GM06990 (cell line): Measurements from ENCODE around the gene CUX1.

ENCODE experiments used
- DNase-seq: peaks from one replicate; pipeline ENCODE4 v3.0.0-alpha.2; 2011; ENCODE audit not compliant: insufficient read length; ENCODE audit errors: extremely low read depth
- H3K27me3 ChIP-seq: replicated peaks from 2 replicates; pipeline ENCODE4 v1.6.0; 2011; ENCODE audit warnings: low read length; ENCODE audit not compliant: control insufficient read depth, insufficient read depth
- H3K36me3 ChIP-seq: 2 replicates; pipeline ENCODE4 v1.5.1; 2011; ENCODE audit warnings: low read length; ENCODE audit not compliant: control insufficient read depth, insufficient read depth
- H3K4me3 ChIP-seq: replicated peaks from 2 replicates; pipeline ENCODE4 v1.5.1; 2011; ENCODE audit warnings: low read depth, mild to moderate bottlenecking, control low read depth, low read length
- CTCF ChIP-seq: IDR thresholded peaks from 2 replicates; pipeline ENCODE4 v1.5.1; 2011; ENCODE audit warnings: low read length, control low read depth, mild to moderate bottlenecking, inconsistent platforms; ENCODE audit not compliant: insufficient read depth, poor library complexity, severe bottlenecking

CUX1 gene

DNA sequence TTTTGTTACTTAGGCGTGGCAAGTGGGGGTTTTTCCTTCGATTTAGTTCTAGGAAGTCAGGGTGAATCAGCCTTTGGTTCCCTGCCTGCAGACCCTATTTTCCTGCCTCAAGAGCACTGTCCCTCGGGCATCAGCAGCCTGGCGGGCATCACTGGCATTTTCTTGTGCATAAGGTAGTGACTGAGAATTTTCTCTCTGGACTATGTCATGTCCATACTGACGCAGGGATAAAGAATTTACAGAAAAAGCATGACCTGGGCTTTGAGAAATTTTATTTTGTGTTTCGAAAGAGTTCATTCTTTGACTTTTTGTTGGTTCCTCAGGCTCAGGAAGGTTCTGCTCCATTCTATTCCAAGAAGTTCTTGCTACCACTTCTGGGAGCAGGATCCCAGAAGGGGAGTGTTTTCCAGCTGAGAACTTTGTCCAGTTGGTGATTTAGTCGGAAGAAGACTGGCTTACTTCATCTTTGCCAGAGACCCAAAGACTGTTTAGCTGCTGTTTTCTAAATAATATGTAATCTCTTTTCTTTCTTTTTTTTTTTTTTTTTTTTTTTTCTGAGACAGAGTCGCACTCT lies 255.3 kb downstream of the CUX1 start:
- H3K4me3 ChIP-seq, result no peak overlapping the region
- no peaks in the 10 kb centered on the region for H3K27me3 ChIP-seq
- no peak for TF ChIP-seq CTCF
- DNase-seq, result no peak
- peaks cover 3% of the 10 kb centered on the region for H3K36me3 ChIP-seq

GRCh38 chr7:102073931-102074880 lies 256.8 kb downstream of the CUX1 start:
- no peak for DNase-seq
- no peak for TF ChIP-seq CTCF
- Histone ChIP-seq H3K36me3 (peaks cover 3% of the 10 kb centered on the region), H3K4me3 (no peak overlapping the region), H3K27me3 (no peaks in the 10 kb centered on the region)

GRCh38 chr7:102075126-102075525 lies 257.7 kb downstream of the CUX1 start:
- Histone ChIP-seq H3K27me3 (no peaks in the 10 kb centered on the region), H3K36me3 (peaks cover 3% of the 10 kb centered on the region), H3K4me3 (no peak overlapping the region)
- no peak for TF ChIP-seq CTCF
- DNase-seq, result no peak

DNA sequence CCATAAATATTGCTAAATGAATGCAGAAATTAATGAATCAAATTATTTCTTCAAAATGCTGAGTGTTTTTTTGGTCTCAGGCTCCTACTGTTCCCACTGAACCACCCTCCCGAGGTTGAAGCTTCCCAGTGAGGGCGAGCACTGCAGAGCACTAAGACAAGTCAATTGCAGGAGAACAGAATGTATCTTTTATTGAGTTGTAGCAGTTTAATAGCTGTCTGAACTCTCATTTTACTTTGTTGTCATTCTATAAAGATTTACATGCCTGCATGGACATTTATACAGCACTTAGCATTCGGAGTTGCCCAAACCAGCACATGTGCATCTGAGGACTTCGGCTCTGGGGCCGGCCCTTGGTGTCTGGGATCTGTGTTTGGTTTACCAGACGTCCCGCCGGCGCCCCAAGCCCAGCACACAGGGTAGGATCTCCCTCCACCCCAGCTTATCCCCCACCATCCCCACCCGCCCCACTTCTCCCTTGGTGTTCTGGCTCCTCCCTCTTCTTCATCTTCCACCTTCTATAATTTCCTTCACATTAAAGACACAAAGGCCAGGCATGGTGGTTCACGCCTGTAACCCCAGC lies 258.2 kb downstream of the CUX1 start:
- Histone ChIP-seq H3K27me3 (no peaks in the 10 kb centered on the region), H3K36me3 (peaks cover under 1% of the 10 kb centered on the region), H3K4me3 (no peak overlapping the region)
- DNase-seq, result no peak
- TF ChIP-seq CTCF, result no peak

DNA sequence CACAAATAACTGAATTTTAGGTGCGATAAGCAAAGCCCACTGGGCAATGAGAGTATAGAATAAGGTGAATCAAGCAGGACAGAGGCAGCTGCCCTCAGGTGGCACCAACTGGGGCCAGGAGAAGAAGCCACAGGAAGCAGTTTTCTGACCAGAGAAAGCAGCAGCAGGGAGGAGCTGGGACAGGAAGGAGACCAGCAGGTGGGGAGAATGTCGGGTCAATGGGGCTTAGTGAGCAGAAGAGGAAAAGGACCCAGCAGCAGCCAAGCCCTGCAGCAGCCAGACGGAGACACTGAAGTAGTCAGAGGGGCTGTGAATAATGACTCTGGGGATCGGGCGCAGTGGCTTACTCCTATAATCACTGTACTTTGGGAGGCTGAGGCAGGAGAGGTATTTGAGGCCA lies 259.7 kb downstream of the CUX1 start:
- Histone ChIP-seq H3K4me3 (no peak overlapping the region), H3K36me3 (no peaks in the 10 kb centered on the region; the same call in none of the 2 replicates), H3K27me3 (no peaks in the 10 kb centered on the region)
- TF ChIP-seq CTCF, result no peak
- DNase-seq, result no peak
